Posterior vena cava (tissue), 2 donors: ENCODE data around the gene VASN. TPM values are rescaled to one million over a fixed set of nuclear protein-coding genes. Genes with fewer than 3 reads are reported as not detected.

Experiments
- total RNA-seq, 2 donors: library from RNA; stranded (reverse); fragmentation: NEBNext Ultra II Directional; extraction: Animal tissue kit (Norgen Biotek cat#: 25700); gene quantifications; one replicate each; pipeline ENCODE4 v1.2.1, GENCODE V29; 2021
- donor health status: DM: yes; HTN: yes; CAD: no.
- donor health status: DM: yes; HTN: yes; CAD: no.

The VASN gene
- total RNA-seq, 2 donors from 2014 or later, result 67.1 to 89.3 TPM

Other genes with a start within 250 kb of the VASN start
- gene SRL, start 129.8 kb upstream of the VASN start, total RNA-seq, result 1 to 10 TPM; 4.1 to 4.6 TPM
- 1 to 10 TPM; 4.0 to 5.4 TPM for gene TFAP4, start 98.8 kb upstream of the VASN start, total RNA-seq
- gene GLIS2, start 55.8 kb upstream of the VASN start, total RNA-seq, result 10 to 100 TPM; 35.6 to 49.0 TPM
- 10 to 100 TPM; 25.3 to 28.8 TPM for gene PAM16, start 20.5 kb upstream of the VASN start, total RNA-seq
- gene CORO7, start 44.7 kb downstream of the VASN start, total RNA-seq, result 10 to 100 TPM; 28.5 to 29.5 TPM
- gene DNAJA3, start 54.0 kb downstream of the VASN start, total RNA-seq, result 10 to 100 TPM; 22.4 to 23.6 TPM
- 10 to 100 TPM; 18.8 to 25.3 TPM for gene NMRAL1, start 102.8 kb downstream of the VASN start, total RNA-seq
- 10 to 100 TPM; 28.3 to 30.5 TPM for gene HMOX2, start 104.5 kb downstream of the VASN start, total RNA-seq
- 10 to 100 TPM; 19.4 to 21.1 TPM for gene CDIP1, start 166.9 kb downstream of the VASN start, total RNA-seq
- under 1 TPM; 0.09 to 0.10 TPM for gene C16orf96, start 184.5 kb downstream of the VASN start, total RNA-seq
- gene UBALD1, start 243.0 kb downstream of the VASN start, total RNA-seq, result 10 to 100 TPM; 15.6 to 16.4 TPM